Measurements from ENCODE around the gene KDM2B. TPM values are rescaled to one million over a fixed set of nuclear protein-coding genes. Genes with fewer than 3 reads are reported as not detected.

KDM2B gene
- total and polyA plus RNA-seq, 10 of the 15 experiments (the other 5 are each of a cell fraction or from before 2014, with no cell fraction given): 13.6 to 124 (median 40.4) TPM

DNA sequence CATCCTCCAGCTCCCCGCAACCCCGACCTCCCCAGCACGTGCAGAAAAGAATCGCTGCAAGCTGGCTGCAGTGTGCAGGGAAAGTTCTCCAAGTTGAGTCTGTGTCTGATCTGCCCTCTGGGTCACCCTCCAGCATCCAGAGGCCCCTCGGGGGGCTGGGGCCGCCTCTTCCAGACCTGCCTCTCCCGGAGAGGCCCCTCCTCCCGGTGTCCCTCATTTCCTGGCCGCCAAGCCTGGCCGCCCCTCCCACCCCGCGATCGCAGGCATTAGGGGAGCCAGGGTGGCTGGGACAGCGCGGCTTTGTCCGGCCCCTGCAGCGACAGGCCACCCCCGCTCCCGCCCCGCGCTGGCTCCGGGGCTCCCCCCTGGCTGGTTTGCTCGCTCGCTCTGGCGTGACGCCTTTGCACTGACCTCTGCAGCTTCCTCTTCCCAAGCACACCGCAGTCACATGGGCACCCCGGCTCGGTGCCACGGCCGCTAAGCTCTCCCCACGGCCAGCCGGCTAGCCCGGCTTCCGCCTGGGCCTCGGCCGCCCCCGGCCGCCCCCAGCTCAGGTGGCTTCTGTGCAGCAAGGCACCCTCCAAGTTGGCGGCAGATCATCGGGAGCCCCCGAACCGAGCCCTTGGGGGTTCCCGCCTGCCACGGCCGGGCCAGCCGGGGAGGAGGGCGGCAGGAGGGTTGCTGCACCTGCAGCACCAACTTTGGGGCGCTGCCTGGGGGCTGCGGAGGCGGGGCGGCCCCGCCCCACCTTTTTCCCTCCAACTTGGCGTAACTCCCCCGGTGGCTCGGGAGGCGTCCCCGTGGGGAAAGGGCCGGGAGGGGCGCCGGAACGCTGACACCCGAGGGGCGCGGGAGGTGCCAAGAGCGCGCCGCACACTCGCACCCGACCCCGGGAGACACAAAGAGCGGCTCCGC lies 43.7 kb downstream of the KDM2B start (continued):
- TF ChIP-seq, protein P1, sequence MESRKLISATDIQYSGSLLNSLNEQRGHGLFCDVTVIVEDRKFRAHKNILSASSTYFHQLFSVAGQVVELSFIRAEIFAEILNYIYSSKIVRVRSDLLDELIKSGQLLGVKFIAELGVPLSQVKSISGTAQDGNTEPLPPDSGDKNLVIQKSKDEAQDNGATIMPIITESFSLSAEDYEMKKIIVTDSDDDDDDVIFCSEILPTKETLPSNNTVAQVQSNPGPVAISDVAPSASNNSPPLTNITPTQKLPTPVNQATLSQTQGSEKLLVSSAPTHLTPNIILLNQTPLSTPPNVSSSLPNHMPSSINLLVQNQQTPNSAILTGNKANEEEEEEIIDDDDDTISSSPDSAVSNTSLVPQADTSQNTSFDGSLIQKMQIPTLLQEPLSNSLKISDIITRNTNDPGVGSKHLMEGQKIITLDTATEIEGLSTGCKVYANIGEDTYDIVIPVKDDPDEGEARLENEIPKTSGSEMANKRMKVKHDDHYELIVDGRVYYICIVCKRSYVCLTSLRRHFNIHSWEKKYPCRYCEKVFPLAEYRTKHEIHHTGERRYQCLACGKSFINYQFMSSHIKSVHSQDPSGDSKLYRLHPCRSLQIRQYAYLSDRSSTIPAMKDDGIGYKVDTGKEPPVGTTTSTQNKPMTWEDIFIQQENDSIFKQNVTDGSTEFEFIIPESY (IDR thresholded peaks at IDR 0.05): no peak
- TF ChIP-seq RUNX3 (IDR thresholded peaks at IDR 0.05; ENCODE audit: low read length) (peak; percentile 78), ZZZ3 (IDR thresholded peaks at IDR 0.05; ENCODE audit: control insufficient read depth, insufficient read length, low read depth) (no peak), EZH2 (IDR thresholded peaks at IDR 0.05; ENCODE audit: borderline replicate concordance, control insufficient read depth, low read depth, low read length) (no peak), CREM (IDR thresholded peaks at IDR 0.05; ENCODE audit: low read depth) (no peak), NR2F1 (conservative IDR thresholded peaks at IDR 0.05) (peak; percentile 96), SREBF2 (IDR thresholded peaks at IDR 0.05; ENCODE audit: low read length) (no peak), SRF (IDR thresholded peaks at IDR 0.05; ENCODE audit: low read depth in 2 of 2, low read length in 2 of 2) (no peak), CHD2 (IDR thresholded peaks at IDR 0.05; ENCODE audit: borderline replicate concordance, low read depth, low read length) (peak; percentile 19; the same call in 1 of the 2 replicates), SMAD1 (IDR thresholded peaks at IDR 0.05; ENCODE audit: low read depth, partially characterized antibody) (no peak), MTA3 (IDR thresholded peaks at IDR 0.05; ENCODE audit: borderline replicate concordance, low read length) (no peak), TARDBP (IDR thresholded peaks at IDR 0.05; ENCODE audit: borderline replicate concordance) (no peak), IKZF2 (IDR thresholded peaks at IDR 0.05) (peak; percentile 64 to 68; a peak in 3 of 4 replicates), STAT1 (conservative IDR thresholded peaks at IDR 0.05) (no peak)
- TF ChIP-seq, protein P2, sequence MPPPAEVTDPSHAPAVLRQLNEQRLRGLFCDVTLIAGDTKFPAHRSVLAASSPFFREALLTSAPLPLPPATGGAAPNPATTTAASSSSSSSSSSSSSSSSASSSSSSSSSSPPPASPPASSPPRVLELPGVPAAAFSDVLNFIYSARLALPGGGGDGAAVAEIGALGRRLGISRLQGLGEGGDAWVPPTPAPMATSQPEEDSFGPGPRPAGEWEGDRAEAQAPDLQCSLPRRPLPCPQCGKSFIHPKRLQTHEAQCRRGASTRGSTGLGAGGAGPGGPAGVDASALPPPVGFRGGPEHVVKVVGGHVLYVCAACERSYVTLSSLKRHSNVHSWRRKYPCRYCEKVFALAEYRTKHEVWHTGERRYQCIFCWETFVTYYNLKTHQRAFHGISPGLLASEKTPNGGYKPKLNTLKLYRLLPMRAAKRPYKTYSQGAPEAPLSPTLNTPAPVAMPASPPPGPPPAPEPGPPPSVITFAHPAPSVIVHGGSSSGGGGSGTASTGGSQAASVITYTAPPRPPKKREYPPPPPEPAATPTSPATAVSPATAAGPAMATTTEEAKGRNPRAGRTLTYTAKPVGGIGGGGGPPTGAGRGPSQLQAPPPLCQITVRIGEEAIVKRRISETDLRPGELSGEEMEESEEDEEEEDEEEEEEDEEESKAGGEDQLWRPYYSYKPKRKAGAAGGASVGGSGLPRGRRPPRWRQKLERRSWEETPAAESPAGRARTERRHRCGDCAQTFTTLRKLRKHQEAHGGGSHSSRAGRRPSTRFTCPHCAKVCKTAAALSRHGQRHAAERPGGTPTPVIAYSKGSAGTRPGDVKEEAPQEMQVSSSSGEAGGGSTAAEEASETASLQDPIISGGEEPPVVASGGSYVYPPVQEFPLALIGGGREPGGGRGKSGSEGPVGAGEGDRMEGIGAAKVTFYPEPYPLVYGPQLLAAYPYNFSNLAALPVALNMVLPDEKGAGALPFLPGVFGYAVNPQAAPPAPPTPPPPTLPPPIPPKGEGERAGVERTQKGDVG (CRISPR knock-in tag; IDR thresholded peaks at IDR 0.05): no peak
- TF ChIP-seq, protein P3, sequence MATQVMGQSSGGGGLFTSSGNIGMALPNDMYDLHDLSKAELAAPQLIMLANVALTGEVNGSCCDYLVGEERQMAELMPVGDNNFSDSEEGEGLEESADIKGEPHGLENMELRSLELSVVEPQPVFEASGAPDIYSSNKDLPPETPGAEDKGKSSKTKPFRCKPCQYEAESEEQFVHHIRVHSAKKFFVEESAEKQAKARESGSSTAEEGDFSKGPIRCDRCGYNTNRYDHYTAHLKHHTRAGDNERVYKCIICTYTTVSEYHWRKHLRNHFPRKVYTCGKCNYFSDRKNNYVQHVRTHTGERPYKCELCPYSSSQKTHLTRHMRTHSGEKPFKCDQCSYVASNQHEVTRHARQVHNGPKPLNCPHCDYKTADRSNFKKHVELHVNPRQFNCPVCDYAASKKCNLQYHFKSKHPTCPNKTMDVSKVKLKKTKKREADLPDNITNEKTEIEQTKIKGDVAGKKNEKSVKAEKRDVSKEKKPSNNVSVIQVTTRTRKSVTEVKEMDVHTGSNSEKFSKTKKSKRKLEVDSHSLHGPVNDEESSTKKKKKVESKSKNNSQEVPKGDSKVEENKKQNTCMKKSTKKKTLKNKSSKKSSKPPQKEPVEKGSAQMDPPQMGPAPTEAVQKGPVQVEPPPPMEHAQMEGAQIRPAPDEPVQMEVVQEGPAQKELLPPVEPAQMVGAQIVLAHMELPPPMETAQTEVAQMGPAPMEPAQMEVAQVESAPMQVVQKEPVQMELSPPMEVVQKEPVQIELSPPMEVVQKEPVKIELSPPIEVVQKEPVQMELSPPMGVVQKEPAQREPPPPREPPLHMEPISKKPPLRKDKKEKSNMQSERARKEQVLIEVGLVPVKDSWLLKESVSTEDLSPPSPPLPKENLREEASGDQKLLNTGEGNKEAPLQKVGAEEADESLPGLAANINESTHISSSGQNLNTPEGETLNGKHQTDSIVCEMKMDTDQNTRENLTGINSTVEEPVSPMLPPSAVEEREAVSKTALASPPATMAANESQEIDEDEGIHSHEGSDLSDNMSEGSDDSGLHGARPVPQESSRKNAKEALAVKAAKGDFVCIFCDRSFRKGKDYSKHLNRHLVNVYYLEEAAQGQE (IDR thresholded peaks at IDR 0.05; ENCODE audit: low read depth, low read length): no peak
- TF ChIP-seq, protein P4, sequence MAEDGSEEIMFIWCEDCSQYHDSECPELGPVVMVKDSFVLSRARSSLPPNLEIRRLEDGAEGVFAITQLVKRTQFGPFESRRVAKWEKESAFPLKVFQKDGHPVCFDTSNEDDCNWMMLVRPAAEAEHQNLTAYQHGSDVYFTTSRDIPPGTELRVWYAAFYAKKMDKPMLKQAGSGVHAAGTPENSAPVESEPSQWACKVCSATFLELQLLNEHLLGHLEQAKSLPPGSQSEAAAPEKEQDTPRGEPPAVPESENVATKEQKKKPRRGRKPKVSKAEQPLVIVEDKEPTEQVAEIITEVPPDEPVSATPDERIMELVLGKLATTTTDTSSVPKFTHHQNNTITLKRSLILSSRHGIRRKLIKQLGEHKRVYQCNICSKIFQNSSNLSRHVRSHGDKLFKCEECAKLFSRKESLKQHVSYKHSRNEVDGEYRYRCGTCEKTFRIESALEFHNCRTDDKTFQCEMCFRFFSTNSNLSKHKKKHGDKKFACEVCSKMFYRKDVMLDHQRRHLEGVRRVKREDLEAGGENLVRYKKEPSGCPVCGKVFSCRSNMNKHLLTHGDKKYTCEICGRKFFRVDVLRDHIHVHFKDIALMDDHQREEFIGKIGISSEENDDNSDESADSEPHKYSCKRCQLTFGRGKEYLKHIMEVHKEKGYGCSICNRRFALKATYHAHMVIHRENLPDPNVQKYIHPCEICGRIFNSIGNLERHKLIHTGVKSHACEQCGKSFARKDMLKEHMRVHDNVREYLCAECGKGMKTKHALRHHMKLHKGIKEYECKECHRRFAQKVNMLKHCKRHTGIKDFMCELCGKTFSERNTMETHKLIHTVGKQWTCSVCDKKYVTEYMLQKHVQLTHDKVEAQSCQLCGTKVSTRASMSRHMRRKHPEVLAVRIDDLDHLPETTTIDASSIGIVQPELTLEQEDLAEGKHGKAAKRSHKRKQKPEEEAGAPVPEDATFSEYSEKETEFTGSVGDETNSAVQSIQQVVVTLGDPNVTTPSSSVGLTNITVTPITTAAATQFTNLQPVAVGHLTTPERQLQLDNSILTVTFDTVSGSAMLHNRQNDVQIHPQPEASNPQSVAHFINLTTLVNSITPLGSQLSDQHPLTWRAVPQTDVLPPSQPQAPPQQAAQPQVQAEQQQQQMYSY (CRISPR knock-in tag; IDR thresholded peaks at IDR 0.05): no peak

Data from GM12878 (cell line).